ENCODE measurements around the gene IRS1.
A peak's percentile ranks its signal among the peaks of the same experiment; 100 is the strongest.

IRS1 gene

GRCh38 chr2:226813148-226813701 lies 13.6 kb upstream of the IRS1 start:
- no peak for DNase-seq

- no peak for DNase-seq
These were observed 3.8 kb upstream of the IRS1 start for GRCh38 chr2:226803410-226803809.

GRCh38 chr2:226802573-226802972 lies 3.0 kb upstream of the IRS1 start:
- DNase-seq: peak; percentile 63

- DNase-seq: peak; percentile 82
These were observed 1.5 kb upstream of the IRS1 start for GRCh38 chr2:226800941-226801784.

- DNase-seq: no peak
These were observed 638 bp upstream of the IRS1 start for GRCh38 chr2:226799976-226800940.

GRCh38 chr2:226798422-226799210 lies 1.0 kb downstream of the IRS1 start:
- DNase-seq: no peak

- DNase-seq: no peak
These were observed 1.6 kb downstream of the IRS1 start for GRCh38 chr2:226797989-226798421.

GRCh38 chr2:226797289-226797988 lies 2.2 kb downstream of the IRS1 start:
- DNase-seq: peak; percentile 30

- DNase-seq: peak; percentile 40
These were observed 2.8 kb downstream of the IRS1 start for GRCh38 chr2:226796840-226797288.

- DNase-seq: no peak
These were observed 3.4 kb downstream of the IRS1 start for GRCh38 chr2:226796012-226796839.

GRCh38 chr2:226795281-226796011 lies 4.2 kb downstream of the IRS1 start:
- DNase-seq: no peak

GRCh38 chr2:226794751-226795171 lies 4.9 kb downstream of the IRS1 start:
- DNase-seq: no peak

- DNase-seq: no peak
These were observed 5.4 kb downstream of the IRS1 start for GRCh38 chr2:226794196-226794661.

- no peak for DNase-seq
These were observed 6.0 kb downstream of the IRS1 start for GRCh38 chr2:226793646-226794045.

GRCh38 chr2:226792155-226792881 lies 7.3 kb downstream of the IRS1 start:
- DNase-seq: no peak

GRCh38 chr2:226791487-226792081 lies 8.0 kb downstream of the IRS1 start:
- DNase-seq: no peak

- no peak for DNase-seq
These were observed 8.5 kb downstream of the IRS1 start for GRCh38 chr2:226791056-226791486.

GRCh38 chr2:226790431-226790830 lies 9.2 kb downstream of the IRS1 start:
- DNase-seq: no peak

GRCh38 chr2:226790011-226790410 lies 9.6 kb downstream of the IRS1 start:
- DNase-seq: no peak

Measured in SIG-M5 (cell line).